GF-D8 (cell line): ENCODE measurements around the gene PHKA2.

ENCODE experiments used
- DNase-seq: peaks from one replicate; lab custom pipeline; 2025; lab: John Stamatoyannopoulos, UW

PHKA2 gene

GRCh38 chrX:18974993-18975392 lies 8.9 kb downstream of the PHKA2 start:
- no peak for DNase-seq

- DNase-seq = no peak
These were observed 10.3 kb downstream of the PHKA2 start for GRCh38 chrX:18973527-18974192.

GRCh38 chrX:18971506-18971905 lies 12.4 kb downstream of the PHKA2 start:
- DNase-seq = no peak

- no peak for DNase-seq
These were observed 13.4 kb downstream of the PHKA2 start for GRCh38 chrX:18970465-18970864.

- DNase-seq = no peak
These were observed 17.3 kb downstream of the PHKA2 start for GRCh38 chrX:18966624-18967023.

- DNase-seq = no peak
These were observed 19.0 kb downstream of the PHKA2 start for GRCh38 chrX:18964901-18965300.

- DNase-seq = no peak
These were observed 19.9 kb downstream of the PHKA2 start for GRCh38 chrX:18964026-18964425.

GRCh38 chrX:18962329-18962728 lies 21.6 kb downstream of the PHKA2 start:
- no peak for DNase-seq

- DNase-seq = peak; percentile 41
These were observed 22.2 kb downstream of the PHKA2 start for GRCh38 chrX:18961686-18962085.

- DNase-seq = peak; percentile 22
These were observed 27.4 kb downstream of the PHKA2 start for GRCh38 chrX:18956303-18957032.

- no peak for DNase-seq
These were observed 28.2 kb downstream of the PHKA2 start for GRCh38 chrX:18955676-18956075.

- DNase-seq = no peak
These were observed 32.9 kb downstream of the PHKA2 start for GRCh38 chrX:18951032-18951431.

- DNase-seq = no peak
These were observed 34.0 kb downstream of the PHKA2 start for GRCh38 chrX:18949944-18950301.

- no peak for DNase-seq
These were observed 34.5 kb downstream of the PHKA2 start for GRCh38 chrX:18949291-18949943.

GRCh38 chrX:18946611-18947010 lies 37.3 kb downstream of the PHKA2 start:
- no peak for DNase-seq

- DNase-seq = no peak
These were observed 37.8 kb downstream of the PHKA2 start for GRCh38 chrX:18946157-18946556.

- no peak for DNase-seq
These were observed 38.4 kb downstream of the PHKA2 start for GRCh38 chrX:18945483-18945882.

- no peak for DNase-seq
These were observed 39.4 kb downstream of the PHKA2 start for GRCh38 chrX:18944482-18944881.

- DNase-seq = no peak
These were observed 42.0 kb downstream of the PHKA2 start for GRCh38 chrX:18941896-18942295.

- no peak for DNase-seq
These were observed 45.2 kb downstream of the PHKA2 start for GRCh38 chrX:18938710-18939109.

GRCh38 chrX:18937173-18937572 lies 46.7 kb downstream of the PHKA2 start:
- DNase-seq = no peak

- DNase-seq = no peak
These were observed 48.0 kb downstream of the PHKA2 start for GRCh38 chrX:18935893-18936292.

GRCh38 chrX:18934708-18935107 lies 49.2 kb downstream of the PHKA2 start:
- DNase-seq = no peak
